HepG2 (cell line): Measurements from ENCODE around the gene GHRL. TPM values are rescaled to one million over a fixed set of nuclear protein-coding genes. Genes with fewer than 3 reads are reported as not detected.

Experiments
- ATAC-seq: fragments of 200-7000 bp; cut with Tn5 transposase; 3 replicates; pipeline ENCODE4 v1.9.1; 2020; ENCODE audit warnings: mild to moderate bottlenecking, moderate library complexity
- BruUV-seq: library from RNA; stranded (reverse); fragments of 400-500 nt; replicated peaks from 2 replicates; lab custom pipeline; 2021; lab: Mats Ljungman, UMichigan
- CTCF ChIA-PET: fragments of 300-600 bp; formaldehyde crosslinking; extraction: SDS; loops from one replicate; lab custom pipeline; 2021; ENCODE audit warnings: low total read pairs, inconsistent platforms, low intra/inter-chr PET ratio; lab: Yijun Ruan, JAX
- POLR2A ChIA-PET: fragments of 350-600 bp; sonication (Branson Sonifier 250); formaldehyde crosslinking; loops from one replicate; lab custom pipeline; 2020; ENCODE audit warnings: antibody characterized with exemption, inconsistent platforms; lab: Yijun Ruan, JAX
- DNase-seq: peaks from one replicate; pipeline ENCODE4 v3.0.0-alpha.2; 2015; ENCODE audit warnings: low spot score
- FAIRE-seq: peaks from 3 replicates; lab custom pipeline; 2011; peaks lifted over from hg19 to GRCh38; lab: Jason Lieb, UNC
- H2AFZ ChIP-seq: one replicate; pipeline ENCODE4 v1.6.1; 2011; ENCODE audit warnings: low read length, inconsistent platforms
- H3K27ac ChIP-seq: fragments of 300-600 bp; 3 replicates; pipeline ENCODE4 v1.8.0; 2011; ENCODE audit warnings: mixed run types, mild to moderate bottlenecking, mixed read lengths, low read length, inconsistent platforms; ENCODE audit not compliant: insufficient read depth; ENCODE audit errors: extremely low read length
- H3K27me3 ChIP-seq, 2 experiments: fragments of 200-600 bp in 1 of 2; 2 replicates in 1 of 2; 3 replicates in 1 of 2; pipeline versions ENCODE4 v1.6.0 to v1.8.0; 2011; ENCODE audit warnings: low read length in 2 of 2, mild to moderate bottlenecking in 2 of 2, moderate library complexity in 2 of 2, inconsistent platforms in 1 of 2; ENCODE audit not compliant: insufficient read depth in 2 of 2, control insufficient read depth in 1 of 2
- H3K36me3 ChIP-seq, 2 experiments: fragments of 200-600 bp in 1 of 2; replicated peaks in 1 of 2; 2 replicates in 1 of 2; 3 replicates in 1 of 2; pipeline versions ENCODE4 v1.5.1 to v1.8.0; 2011; ENCODE audit warnings: low read length in 2 of 2, inconsistent platforms in 1 of 2; ENCODE audit not compliant: insufficient read depth in 2 of 2, control insufficient read depth in 1 of 2
- H3K4me1 ChIP-seq: 2 replicates; pipeline ENCODE4 v1.5.1; 2012; ENCODE audit warnings: low read length, inconsistent platforms; ENCODE audit not compliant: insufficient read depth
- H3K4me2 ChIP-seq: 2 replicates; pipeline ENCODE4 v1.6.0; 2011; ENCODE audit warnings: low read depth, low read length, inconsistent platforms
- H3K4me3 ChIP-seq, 3 experiments: fragments of 200-600 bp in 1 of 3; sonication (generic), shearing (Covaris generic) in 1 of 3; replicated peaks in 1 of 3; 2 replicates each; pipeline ENCODE4 v1.5.1; 2011 to 2016; ENCODE audit warnings: low read length in 3 of 3, inconsistent platforms in 2 of 3, low read depth in 2 of 3, mild to moderate bottlenecking in 2 of 3, control low read depth in 1 of 3, mixed read lengths in 1 of 3; ENCODE audit not compliant: insufficient read depth in 1 of 3
- H3K79me2 ChIP-seq: one replicate; pipeline ENCODE4 v1.6.1; 2011; ENCODE audit warnings: low read length, inconsistent platforms; ENCODE audit not compliant: insufficient read depth
- H3K9ac ChIP-seq: 2 replicates; pipeline ENCODE4 v1.6.0; 2011; ENCODE audit warnings: mild to moderate bottlenecking, low read depth, low read length, inconsistent platforms; ENCODE audit not compliant: insufficient read depth
- H3K9me3 ChIP-seq: 2 replicates; pipeline ENCODE4 v1.5.1; 2012; ENCODE audit warnings: mild to moderate bottlenecking, low read length
- H4K20me1 ChIP-seq: 2 replicates; pipeline ENCODE4 v1.6.0; 2011; ENCODE audit warnings: inconsistent platforms, mild to moderate bottlenecking, low read length, moderate library complexity; ENCODE audit not compliant: insufficient read depth
- CEBPB ChIP-seq: IDR thresholded peaks from 2 replicates; pipeline ENCODE4 v1.6.1; 2011; ENCODE audit warnings: low read depth, low read length, improper control_type of control experiment, borderline replicate concordance
- CEBPG ChIP-seq: IDR thresholded peaks from 2 replicates; pipeline ENCODE4 v1.6.1; 2016
- RFXAP ChIP-seq: sonication (generic); formaldehyde crosslinking; IDR thresholded peaks from 2 replicates; pipeline ENCODE4 v1.4.0; 2020; ENCODE audit warnings: missing genetic modification reagents, borderline replicate concordance
- SMC3 ChIP-seq: IDR thresholded peaks from 2 replicates; pipeline ENCODE4 v1.6.1; 2011; ENCODE audit warnings: low read length, improper control_type of control experiment
- ZNF337 ChIP-seq: sonication (generic); formaldehyde crosslinking; IDR thresholded peaks from 2 replicates; pipeline ENCODE4 v1.5.1; 2020; ENCODE audit warnings: missing genetic modification reagents, low read depth, mild to moderate bottlenecking, borderline replicate concordance
- WGBS: methylation state at CpG from one replicate; pipeline ENCODE4 v1.1.6; 2017; ENCODE audit warnings: low lambda C conversion rate; 5-methylcytosine and 5-hydroxymethylcytosine counted together
- in situ Hi-C: cut with HindIII; loops from 2 replicates; pipeline ENCODE4 v1.10.0; 2017; ENCODE audit warnings: low pct_unique_long_range_greater_than_20kb; ENCODE audit not compliant: extremely low pct_ligation_motif_present
- intact Hi-C: fragments of 100-400 bp; cut with micrococcal nuclease; formaldehyde crosslinking; loops from one replicate; pipeline ENCODE4 v1.10.0; 2022; ENCODE audit not compliant: unreplicated experiment
- polyA plus RNA-seq, 8 experiments: library from polyadenylated mRNA; depleted of rRNA in 3 of 8; stranded (reverse) in 7 of 8; unstranded in 1 of 8; fragments of >200 nt; fragmentation: Illumina TruSeq in 4 of 8; extraction: Trizol in 4 of 8; gene quantifications; 2 replicates each; pipeline versions ENCODE4 v1.2.1 to v1.2.3, GENCODE V29; 2011 to 2016; ENCODE audit warnings: low read depth in 4 of 8, missing spikeins in 1 of 8, mixed read lengths in 1 of 8; ENCODE audit not compliant: insufficient read depth in 1 of 8
- total RNA-seq, 5 experiments: library from RNA; depleted of rRNA; stranded (reverse); fragments of >200 nt; fragmentation: Illumina TruSeq; extraction: Trizol; gene quantifications; 2 replicates each; pipeline ENCODE4 v1.2.3, GENCODE V29; 2016; ENCODE audit warnings: low read depth in 1 of 5
- TF ChIP-seq, protein P1 (sequence below): sonication (generic); formaldehyde crosslinking; IDR thresholded peaks from 2 replicates; pipeline ENCODE4 v1.4.0; 2020; ENCODE audit warnings: missing genetic modification reagents, borderline replicate concordance
- TF ChIP-seq, protein P2 (sequence below): sonication (generic); formaldehyde crosslinking; IDR thresholded peaks from 2 replicates; pipeline ENCODE4 v1.4.0; 2020; ENCODE audit warnings: missing genetic modification reagents

The GHRL gene
- total and polyA plus RNA-seq, 2 of the 13 experiments (the other 11 are each of a cell fraction or from before 2014, with no cell fraction given), result 0.09 TPM; not detected in 1

GRCh38 chr3:10244009-10244408 is 48.7 kb downstream of the GHRL start:
- CTCF ChIA-PET, result no interaction called here
- no peak overlapping the region for H3K27ac ChIP-seq
- no peak for ATAC-seq
- BruUV-seq, result no TSS peak
- WGBS, result 94% methylated on average over 2 of the region's 3 CpGs
- no peak overlapping the region for H2AFZ ChIP-seq
- peaks cover 4% of the 10 kb centered on the region for H3K79me2 ChIP-seq
- no peak overlapping the region for H3K4me3 ChIP-seq
- DNase-seq, result no peak
- POLR2A ChIA-PET, result no interaction called here
- peaks cover 7 to 9% of the 10 kb centered on the region in 2 experiments; a peak in 4 of 5 replicates for H3K36me3 ChIP-seq
- TF ChIP-seq CEBPG (CRISPR knock-in tag), result 0 out of 2 replicates have a peak, but pooled peaks have one; percentile 31
- peak; percentile 84 for TF ChIP-seq CEBPB
- TF ChIP-seq ZNF337 (CRISPR knock-in tag), result no peak
- TF ChIP-seq, all 625 proteins: peak for 2
- in situ Hi-C loops (no loop called here), intact Hi-C loops (no loop called here)
- no peaks in the 10 kb centered on the region; a peak in 1 of 5 replicates for H3K27me3 ChIP-seq
- no peaks in the 10 kb centered on the region for H4K20me1 ChIP-seq
- H3K4me1 ChIP-seq, result peaks cover 7% of the 10 kb centered on the region
- no peak overlapping the region for H3K4me2 ChIP-seq
- H3K9ac ChIP-seq, result no peak overlapping the region
- peaks cover 20% of the 10 kb centered on the region for H3K9me3 ChIP-seq
- no peak for FAIRE-seq

- no peaks in the 10 kb centered on the region for H4K20me1 ChIP-seq
- TF ChIP-seq, protein P1, sequence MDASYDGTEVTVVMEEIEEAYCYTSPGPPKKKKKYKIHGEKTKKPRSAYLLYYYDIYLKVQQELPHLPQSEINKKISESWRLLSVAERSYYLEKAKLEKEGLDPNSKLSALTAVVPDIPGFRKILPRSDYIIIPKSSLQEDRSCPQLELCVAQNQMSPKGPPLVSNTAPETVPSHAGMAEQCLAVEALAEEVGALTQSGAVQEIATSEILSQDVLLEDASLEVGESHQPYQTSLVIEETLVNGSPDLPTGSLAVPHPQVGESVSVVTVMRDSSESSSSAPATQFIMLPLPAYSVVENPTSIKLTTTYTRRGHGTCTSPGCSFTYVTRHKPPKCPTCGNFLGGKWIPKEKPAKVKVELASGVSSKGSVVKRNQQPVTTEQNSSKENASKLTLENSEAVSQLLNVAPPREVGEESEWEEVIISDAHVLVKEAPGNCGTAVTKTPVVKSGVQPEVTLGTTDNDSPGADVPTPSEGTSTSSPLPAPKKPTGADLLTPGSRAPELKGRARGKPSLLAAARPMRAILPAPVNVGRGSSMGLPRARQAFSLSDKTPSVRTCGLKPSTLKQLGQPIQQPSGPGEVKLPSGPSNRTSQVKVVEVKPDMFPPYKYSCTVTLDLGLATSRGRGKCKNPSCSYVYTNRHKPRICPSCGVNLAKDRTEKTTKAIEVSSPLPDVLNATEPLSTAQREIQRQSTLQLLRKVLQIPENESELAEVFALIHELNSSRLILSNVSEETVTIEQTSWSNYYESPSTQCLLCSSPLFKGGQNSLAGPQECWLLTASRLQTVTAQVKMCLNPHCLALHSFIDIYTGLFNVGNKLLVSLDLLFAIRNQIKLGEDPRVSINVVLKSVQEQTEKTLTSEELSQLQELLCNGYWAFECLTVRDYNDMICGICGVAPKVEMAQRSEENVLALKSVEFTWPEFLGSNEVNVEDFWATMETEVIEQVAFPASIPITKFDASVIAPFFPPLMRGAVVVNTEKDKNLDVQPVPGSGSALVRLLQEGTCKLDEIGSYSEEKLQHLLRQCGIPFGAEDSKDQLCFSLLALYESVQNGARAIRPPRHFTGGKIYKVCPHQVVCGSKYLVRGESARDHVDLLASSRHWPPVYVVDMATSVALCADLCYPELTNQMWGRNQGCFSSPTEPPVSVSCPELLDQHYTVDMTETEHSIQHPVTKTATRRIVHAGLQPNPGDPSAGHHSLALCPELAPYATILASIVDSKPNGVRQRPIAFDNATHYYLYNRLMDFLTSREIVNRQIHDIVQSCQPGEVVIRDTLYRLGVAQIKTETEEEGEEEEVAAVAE (CRISPR knock-in tag), result no peak
- TF ChIP-seq RFXAP (CRISPR knock-in tag) (no peak), SMC3 (no peak)
- TF ChIP-seq, protein P2, sequence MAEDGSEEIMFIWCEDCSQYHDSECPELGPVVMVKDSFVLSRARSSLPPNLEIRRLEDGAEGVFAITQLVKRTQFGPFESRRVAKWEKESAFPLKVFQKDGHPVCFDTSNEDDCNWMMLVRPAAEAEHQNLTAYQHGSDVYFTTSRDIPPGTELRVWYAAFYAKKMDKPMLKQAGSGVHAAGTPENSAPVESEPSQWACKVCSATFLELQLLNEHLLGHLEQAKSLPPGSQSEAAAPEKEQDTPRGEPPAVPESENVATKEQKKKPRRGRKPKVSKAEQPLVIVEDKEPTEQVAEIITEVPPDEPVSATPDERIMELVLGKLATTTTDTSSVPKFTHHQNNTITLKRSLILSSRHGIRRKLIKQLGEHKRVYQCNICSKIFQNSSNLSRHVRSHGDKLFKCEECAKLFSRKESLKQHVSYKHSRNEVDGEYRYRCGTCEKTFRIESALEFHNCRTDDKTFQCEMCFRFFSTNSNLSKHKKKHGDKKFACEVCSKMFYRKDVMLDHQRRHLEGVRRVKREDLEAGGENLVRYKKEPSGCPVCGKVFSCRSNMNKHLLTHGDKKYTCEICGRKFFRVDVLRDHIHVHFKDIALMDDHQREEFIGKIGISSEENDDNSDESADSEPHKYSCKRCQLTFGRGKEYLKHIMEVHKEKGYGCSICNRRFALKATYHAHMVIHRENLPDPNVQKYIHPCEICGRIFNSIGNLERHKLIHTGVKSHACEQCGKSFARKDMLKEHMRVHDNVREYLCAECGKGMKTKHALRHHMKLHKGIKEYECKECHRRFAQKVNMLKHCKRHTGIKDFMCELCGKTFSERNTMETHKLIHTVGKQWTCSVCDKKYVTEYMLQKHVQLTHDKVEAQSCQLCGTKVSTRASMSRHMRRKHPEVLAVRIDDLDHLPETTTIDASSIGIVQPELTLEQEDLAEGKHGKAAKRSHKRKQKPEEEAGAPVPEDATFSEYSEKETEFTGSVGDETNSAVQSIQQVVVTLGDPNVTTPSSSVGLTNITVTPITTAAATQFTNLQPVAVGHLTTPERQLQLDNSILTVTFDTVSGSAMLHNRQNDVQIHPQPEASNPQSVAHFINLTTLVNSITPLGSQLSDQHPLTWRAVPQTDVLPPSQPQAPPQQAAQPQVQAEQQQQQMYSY (CRISPR knock-in tag), result no peak
These were observed 50.3 kb downstream of the GHRL start for GRCh38 chr3:10242182-10243065.

More at GRCh38 chr3:10242182-10243065, 50.3 kb downstream of the GHRL start:
- no peaks in the 10 kb centered on the region for H3K79me2 ChIP-seq
- DNase-seq, result no peak
- H3K9ac ChIP-seq, result no peak overlapping the region
- no peak for FAIRE-seq
- ChIA-PET POLR2A (no interaction called here), CTCF (no interaction called here)
- 96% methylated on average over 7 of the region's 7 CpGs for WGBS
- peaks cover under 1% of the 10 kb centered on the region for H3K4me1 ChIP-seq
- intact Hi-C loops (no loop called here), in situ Hi-C loops (no loop called here)
- peaks cover 20% of the 10 kb centered on the region for H3K9me3 ChIP-seq
- H3K27me3 ChIP-seq, result no peaks in the 10 kb centered on the region
- peaks cover 10 to 21% of the 10 kb centered on the region in 2 experiments; a peak in 4 of 5 replicates for H3K36me3 ChIP-seq
- no peak for ATAC-seq
- no peak overlapping the region for H3K4me2 ChIP-seq
- H3K27ac ChIP-seq, result no peak overlapping the region
- no peak overlapping the region for H2AFZ ChIP-seq
- no peak overlapping the region for H3K4me3 ChIP-seq
- BruUV-seq, result TSS peak; percentile 54
